ENCODE data around the gene ENKUR. TPM values are rescaled to one million over a fixed set of nuclear protein-coding genes. Genes with fewer than 3 reads are reported as not detected.

Gene ENKUR
- total and polyA plus RNA-seq, 8 donors, result 0.35 to 4.9 (median 1.0) TPM; not detected in 4

DNA sequence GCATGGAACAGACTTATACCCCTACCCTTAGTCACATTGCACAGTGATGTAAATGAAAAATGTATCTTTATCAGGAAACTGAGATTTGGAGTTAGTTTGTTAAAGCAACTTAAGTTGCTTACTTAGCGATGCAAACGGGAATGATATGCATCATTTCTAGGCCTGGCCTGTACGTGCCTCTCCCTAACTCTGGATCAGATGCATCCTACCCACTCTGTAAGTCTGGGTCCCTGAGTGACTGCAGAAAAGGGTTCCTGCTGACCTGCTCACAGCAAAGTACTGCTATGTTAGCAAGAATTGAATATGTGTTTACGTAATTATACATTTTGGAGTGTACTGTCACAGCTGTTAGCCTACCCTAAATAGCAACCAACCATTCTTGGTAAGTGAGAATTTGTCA is 32.8 kb downstream of the ENKUR start:
- WGBS, 5 donors, result 83 to 94% (median 91%) methylated on average over 4 of the region's 4 CpGs

GRCh38 chr10:24982319-24983112 is 33.4 kb downstream of the ENKUR start:
- Histone ChIP-seq H3K27me3 (no peaks in the 10 kb centered on the region), H3K36me3 (no peaks in the 10 kb centered on the region), H3K27ac (peak overlapping the region in 2 of 5 donors; percentile 22 to 65), H3K4me1 (peaks cover 0 to 10% (median 0%) of the 10 kb centered on the region in 4 donors), H3K4me3 (no peak overlapping the region), H3K9me3 (no peaks in the 10 kb centered on the region)
- no peak for DNase-seq
- TF ChIP-seq CTCF (IDR thresholded peaks at IDR 0.05) (no peak), EP300 (IDR thresholded peaks at IDR 0.05) (no peak), POLR2A (IDR thresholded peaks at IDR 0.05) (no peak), POLR2AphosphoS5 (IDR thresholded peaks at IDR 0.05) (no peak)
- 87 to 93% (median 90%) methylated on average over 1 of the region's 1 CpG for WGBS, 5 donors
- intact Hi-C loops (cut with DNase I; ENCODE audit: low total_unique reads), result no loop called here

More for the DNA sequence above, 32.8 kb downstream of the ENKUR start:
- peaks cover 0 to 14% (median 0%) of the 10 kb centered on the region in 4 donors for H3K4me1 ChIP-seq
- intact Hi-C loops (cut with DNase I; ENCODE audit: low total_unique reads), result no loop called here
- no peaks in the 10 kb centered on the region for H3K36me3 ChIP-seq
- no peak overlapping the region for H3K4me3 ChIP-seq
- DNase-seq, result no peak
- H3K27me3 ChIP-seq, result no peaks in the 10 kb centered on the region
- no peaks in the 10 kb centered on the region for H3K9me3 ChIP-seq
- TF ChIP-seq POLR2AphosphoS5 (IDR thresholded peaks at IDR 0.05) (no peak), POLR2A (IDR thresholded peaks at IDR 0.05) (no peak), CTCF (IDR thresholded peaks at IDR 0.05) (no peak), EP300 (IDR thresholded peaks at IDR 0.05) (no peak)
- no peak overlapping the region for H3K27ac ChIP-seq

DNA sequence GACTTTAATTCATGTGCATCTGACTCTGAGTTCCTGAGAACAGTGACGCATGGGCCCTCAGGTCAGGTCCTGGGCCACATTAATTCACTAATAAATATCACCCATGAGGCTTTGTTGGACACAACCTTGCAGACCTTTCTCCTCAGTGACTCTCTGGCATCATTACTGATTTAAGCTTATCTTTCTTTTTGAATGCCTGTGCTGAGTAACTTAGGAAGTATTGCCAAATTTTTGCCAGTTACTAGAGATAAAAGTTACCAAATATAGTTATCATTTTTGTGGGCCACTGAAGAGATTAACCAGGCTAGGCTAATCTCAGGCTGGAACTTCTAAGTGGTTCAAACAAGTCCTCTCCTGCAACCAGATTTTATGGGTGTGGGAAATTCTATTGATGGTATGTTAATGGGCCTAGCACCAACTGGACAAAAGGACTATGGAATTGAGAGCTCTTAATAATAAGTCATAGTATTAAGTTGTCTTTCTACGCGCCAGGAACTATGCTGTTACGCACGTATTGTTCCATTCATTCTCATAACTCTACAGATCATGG is 34.7 kb downstream of the ENKUR start:
- Histone ChIP-seq H3K9me3 (no peaks in the 10 kb centered on the region), H3K4me3 (no peak overlapping the region), H3K36me3 (no peaks in the 10 kb centered on the region), H3K4me1 (peaks cover 0 to 6% (median 0%) of the 10 kb centered on the region in 4 donors), H3K27ac (peak overlapping the region; percentile 16 to 69 (median 36)), H3K27me3 (no peaks in the 10 kb centered on the region)
- TF ChIP-seq POLR2AphosphoS5 (IDR thresholded peaks at IDR 0.05) (peak in 2 of 3 donors; percentile 17 to 50), POLR2A (IDR thresholded peaks at IDR 0.05) (no peak)
- intact Hi-C loops (cut with DNase I; ENCODE audit: low total_unique reads), result no loop called here
- 34 to 65% (median 40%) methylated on average over 5 of the region's 5 CpGs for WGBS, 5 donors
- no peak for DNase-seq

GRCh38 chr10:24979685-24980084 is 36.3 kb downstream of the ENKUR start:
- WGBS, 5 donors, result 89 to 99% (median 94%) methylated on average over 4 of the region's 4 CpGs
- Histone ChIP-seq H3K4me1 (peaks cover 0 to 10% (median 0%) of the 10 kb centered on the region in 4 donors), H3K36me3 (no peaks in the 10 kb centered on the region), H3K27ac (no peak overlapping the region), H3K9me3 (no peaks in the 10 kb centered on the region), H3K4me3 (no peak overlapping the region), H3K27me3 (no peaks in the 10 kb centered on the region)
- DNase-seq, result no peak
- intact Hi-C loops (cut with DNase I; ENCODE audit: low total_unique reads), result no loop called here
- TF ChIP-seq EP300 (IDR thresholded peaks at IDR 0.05) (no peak), CTCF (IDR thresholded peaks at IDR 0.05) (no peak), POLR2A (IDR thresholded peaks at IDR 0.05) (no peak), POLR2AphosphoS5 (IDR thresholded peaks at IDR 0.05) (no peak)

All from stomach (tissue), 9 donors.